Psoas muscle (tissue), 8 donors: ENCODE measurements around the gene MRC2. TPM values are rescaled to one million over a fixed set of nuclear protein-coding genes. Genes with fewer than 3 reads are reported as not detected.

Experiments used
- ATAC-seq, 4 donors: fragments of 200-7000 bp; cut with Tn5 transposase; one replicate each; pipeline ENCODE4 v1.9.1; 2020; ENCODE audit warnings: moderate library complexity in 3 of 4, mild to moderate bottlenecking in 2 of 4
- DNase-seq, 2 donors: peaks; one replicate each; pipeline ENCODE4 v3.0.0-alpha.2; 2020
- H3K27ac ChIP-seq: fragments of 200-600 bp; one replicate; pipeline ENCODE4 v1.8.0; 2022
- H3K27me3 ChIP-seq, 3 donors: fragments of 200-600 bp in 1 of 3; one replicate each; pipeline versions ENCODE4 v1.6.1 to v1.8.0; 2013 to 2022; ENCODE audit warnings: low read length in 2 of 3, mild to moderate bottlenecking in 2 of 3, moderate library complexity in 1 of 3; ENCODE audit not compliant: insufficient read depth in 3 of 3
- H3K36me3 ChIP-seq, 2 donors: fragments of 200-600 bp in 1 of 2; one replicate each; pipeline versions ENCODE4 v1.6.1 to v1.8.0; 2013 to 2022; ENCODE audit warnings: low read depth in 1 of 2, mild to moderate bottlenecking in 1 of 2, moderate library complexity in 1 of 2; ENCODE audit not compliant: insufficient read depth in 1 of 2
- H3K4me1 ChIP-seq: fragments of 200-600 bp; one replicate; pipeline ENCODE4 v1.8.0; 2022
- H3K4me3 ChIP-seq: fragments of 200-600 bp; one replicate; pipeline ENCODE4 v1.8.0; 2022; ENCODE audit warnings: mild to moderate bottlenecking
- H3K9me3 ChIP-seq: fragments of 200-600 bp; one replicate; pipeline ENCODE4 v1.8.0; 2022
- WGBS, 3 donors: extraction: QIAGEN DNeasy Blood & Tissue Kit; methylation state at CpG; one replicate each; pipeline versions ENCODE4 v1.1.6 to v1.1.7; 2013; 5-methylcytosine and 5-hydroxymethylcytosine counted together
- intact Hi-C, 2 donors: fragments of 100-400 bp; cut with DNase I; formaldehyde crosslinking; loops; one replicate each; pipeline versions ENCODE4 v1.11.0 to v1.14.2; 2022
- polyA plus RNA-seq, 3 donors: library from polyadenylated mRNA; stranded (reverse); fragments of 200-250 nt; gene quantifications; one replicate each; pipeline ENCODE4 v1.2.3, GENCODE V29; 2013
- total RNA-seq, 4 donors: library from RNA; stranded (reverse); fragmentation: NEBNext Ultra II Directional in 2 of 4; extraction: Animal tissue kit (Norgen Biotek cat#: 25700) in 2 of 4; gene quantifications; one replicate each; pipeline versions ENCODE4 v1.2.1 to v1.2.4, GENCODE V29; 2021 to 2023
- TF ChIP-seq, protein P1 (sequence below): fragments of 200-600 bp; IDR thresholded peaks from one replicate; pipeline ENCODE4 v1.8.0; 2022; ENCODE audit warnings: antibody characterized with exemption
- donor health status: healthy with polysubstance abuse.
- donor health status: DM: no; HTN: no; CAD: no; lungs with moderate emphysema.
- donor health status: Bipolar disorder and iron deficiency.
- donor health status: healthy.
- donor health status: DM: yes; HTN: yes; CAD: no.
- donor health status: DM: no; HTN: no; CAD: no.
- donor health status: DM: no; HTN: no; CAD: no.
- donor health status: DM: yes; HTN: yes; CAD: no.

Gene MRC2
- total and polyA plus RNA-seq, 7 donors, result 3.5 to 17.5 (median 5.9) TPM

DNA sequence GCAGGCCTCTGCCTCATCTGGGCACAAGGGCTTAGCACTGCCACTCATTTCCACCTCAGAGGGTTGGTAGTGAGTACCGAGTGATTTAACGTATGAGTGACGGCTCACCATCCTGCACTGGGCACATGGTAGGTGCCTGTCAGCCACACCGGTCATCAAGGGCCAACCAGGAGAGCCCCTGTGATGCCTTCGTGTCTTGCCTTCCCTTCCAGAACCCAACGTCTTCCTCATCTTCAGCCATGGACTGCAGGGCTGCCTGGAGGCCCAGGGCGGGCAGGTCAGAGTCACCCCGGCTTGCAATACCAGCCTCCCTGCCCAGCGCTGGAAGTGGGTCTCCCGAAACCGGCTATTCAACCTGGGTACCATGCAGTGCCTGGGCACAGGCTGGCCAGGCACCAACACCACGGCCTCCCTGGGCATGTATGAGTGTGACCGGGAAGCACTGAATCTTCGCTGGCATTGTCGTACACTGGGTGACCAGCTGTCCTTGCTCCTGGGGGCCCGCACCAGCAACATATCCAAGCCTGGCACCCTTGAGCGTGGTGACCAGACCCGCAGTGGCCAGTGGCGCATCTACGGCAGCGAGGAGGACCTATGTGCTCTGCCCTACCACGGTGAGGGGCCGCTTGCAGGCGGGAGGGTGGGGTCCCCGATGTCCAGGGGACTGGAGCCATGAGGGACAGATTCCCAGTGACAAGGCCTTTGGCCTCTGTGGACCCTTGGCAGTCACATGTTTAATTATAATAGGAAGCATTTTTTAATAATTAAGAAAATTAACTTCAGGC is 37.1 kb downstream of the MRC2 start:
- H3K9me3 ChIP-seq, result peaks cover 8% of the 10 kb centered on the region
- no peak overlapping the region for H3K4me3 ChIP-seq
- H3K27ac ChIP-seq, result no peak overlapping the region
- H3K4me1 ChIP-seq, result no peaks in the 10 kb centered on the region
- ATAC-seq (no peak), DNase-seq (no peak)
- H3K36me3 ChIP-seq, result no peaks in the 10 kb centered on the region
- TF ChIP-seq, protein P1, sequence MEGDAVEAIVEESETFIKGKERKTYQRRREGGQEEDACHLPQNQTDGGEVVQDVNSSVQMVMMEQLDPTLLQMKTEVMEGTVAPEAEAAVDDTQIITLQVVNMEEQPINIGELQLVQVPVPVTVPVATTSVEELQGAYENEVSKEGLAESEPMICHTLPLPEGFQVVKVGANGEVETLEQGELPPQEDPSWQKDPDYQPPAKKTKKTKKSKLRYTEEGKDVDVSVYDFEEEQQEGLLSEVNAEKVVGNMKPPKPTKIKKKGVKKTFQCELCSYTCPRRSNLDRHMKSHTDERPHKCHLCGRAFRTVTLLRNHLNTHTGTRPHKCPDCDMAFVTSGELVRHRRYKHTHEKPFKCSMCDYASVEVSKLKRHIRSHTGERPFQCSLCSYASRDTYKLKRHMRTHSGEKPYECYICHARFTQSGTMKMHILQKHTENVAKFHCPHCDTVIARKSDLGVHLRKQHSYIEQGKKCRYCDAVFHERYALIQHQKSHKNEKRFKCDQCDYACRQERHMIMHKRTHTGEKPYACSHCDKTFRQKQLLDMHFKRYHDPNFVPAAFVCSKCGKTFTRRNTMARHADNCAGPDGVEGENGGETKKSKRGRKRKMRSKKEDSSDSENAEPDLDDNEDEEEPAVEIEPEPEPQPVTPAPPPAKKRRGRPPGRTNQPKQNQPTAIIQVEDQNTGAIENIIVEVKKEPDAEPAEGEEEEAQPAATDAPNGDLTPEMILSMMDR, result no peak
- intact Hi-C loops, result no loop called here
- H3K27me3 ChIP-seq, result peaks cover 0 to 4% (median 0%) of the 10 kb centered on the region in 3 donors
- 90 to 95% (median 91%) methylated on average over 24 to 25 of the region's 25 CpGs for WGBS, 3 donors

DNA sequence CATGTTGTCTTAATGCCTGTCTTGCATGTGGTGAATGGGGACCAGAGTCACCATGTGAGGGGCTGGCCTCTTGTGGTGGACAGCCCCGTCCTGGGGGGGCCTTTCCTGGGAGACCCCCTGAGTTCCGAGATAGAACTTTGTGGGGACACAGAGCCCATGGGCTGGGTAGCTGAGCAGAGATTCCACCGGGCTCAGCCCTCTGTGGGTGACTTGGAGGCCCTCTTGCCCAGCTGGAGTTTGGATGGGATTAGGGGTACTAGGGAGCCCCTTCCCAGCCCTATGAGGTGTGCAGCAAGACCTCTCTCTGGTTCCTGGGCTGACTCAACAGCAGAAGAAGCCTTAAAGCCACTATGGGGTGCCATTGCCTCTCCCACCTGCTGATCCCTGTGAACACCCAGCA is 38.1 kb downstream of the MRC2 start:
- H3K4me1 ChIP-seq, result no peaks in the 10 kb centered on the region
- no peak overlapping the region for H3K4me3 ChIP-seq
- H3K27me3 ChIP-seq, result peaks cover 0 to 4% (median 0%) of the 10 kb centered on the region in 3 donors
- intact Hi-C loops, result no loop called here
- 91 to 92% (median 91%) methylated on average over 3 of the region's 3 CpGs for WGBS, 3 donors
- TF ChIP-seq, protein P1, result no peak
- ATAC-seq, result no peak
- peaks cover 7% of the 10 kb centered on the region for H3K9me3 ChIP-seq
- H3K36me3 ChIP-seq, result no peaks in the 10 kb centered on the region
- no peak for DNase-seq
- H3K27ac ChIP-seq, result no peak overlapping the region

DNA sequence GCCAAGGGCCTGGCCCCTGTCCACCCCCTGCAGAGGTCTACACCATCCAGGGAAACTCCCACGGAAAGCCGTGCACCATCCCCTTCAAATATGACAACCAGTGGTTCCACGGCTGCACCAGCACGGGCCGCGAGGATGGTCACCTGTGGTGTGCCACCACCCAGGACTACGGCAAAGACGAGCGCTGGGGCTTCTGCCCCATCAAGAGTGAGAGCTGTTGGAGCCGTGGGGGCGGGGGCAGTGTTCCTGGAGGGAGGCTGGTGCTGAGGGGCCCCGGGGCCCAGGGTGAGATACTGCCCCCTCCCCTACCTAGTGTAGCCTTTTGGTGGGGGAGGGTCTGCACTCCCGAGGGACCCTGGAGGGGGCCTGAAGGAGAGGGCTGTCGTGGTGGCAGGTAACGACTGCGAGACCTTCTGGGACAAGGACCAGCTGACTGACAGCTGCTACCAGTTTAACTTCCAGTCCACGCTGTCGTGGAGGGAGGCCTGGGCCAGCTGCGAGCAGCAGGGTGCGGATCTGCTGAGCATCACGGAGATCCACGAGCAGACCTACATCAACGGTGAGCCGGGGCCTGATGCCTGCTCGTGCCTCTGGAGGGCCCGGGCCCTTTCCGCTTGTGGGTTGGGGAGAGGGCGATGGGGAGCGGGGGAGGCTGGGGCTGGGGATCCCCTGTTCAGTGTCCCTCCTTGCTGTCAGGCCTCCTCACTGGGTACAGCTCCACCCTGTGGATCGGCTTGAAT is 38.8 kb downstream of the MRC2 start:
- TF ChIP-seq, protein P1, result no peak

DNA sequence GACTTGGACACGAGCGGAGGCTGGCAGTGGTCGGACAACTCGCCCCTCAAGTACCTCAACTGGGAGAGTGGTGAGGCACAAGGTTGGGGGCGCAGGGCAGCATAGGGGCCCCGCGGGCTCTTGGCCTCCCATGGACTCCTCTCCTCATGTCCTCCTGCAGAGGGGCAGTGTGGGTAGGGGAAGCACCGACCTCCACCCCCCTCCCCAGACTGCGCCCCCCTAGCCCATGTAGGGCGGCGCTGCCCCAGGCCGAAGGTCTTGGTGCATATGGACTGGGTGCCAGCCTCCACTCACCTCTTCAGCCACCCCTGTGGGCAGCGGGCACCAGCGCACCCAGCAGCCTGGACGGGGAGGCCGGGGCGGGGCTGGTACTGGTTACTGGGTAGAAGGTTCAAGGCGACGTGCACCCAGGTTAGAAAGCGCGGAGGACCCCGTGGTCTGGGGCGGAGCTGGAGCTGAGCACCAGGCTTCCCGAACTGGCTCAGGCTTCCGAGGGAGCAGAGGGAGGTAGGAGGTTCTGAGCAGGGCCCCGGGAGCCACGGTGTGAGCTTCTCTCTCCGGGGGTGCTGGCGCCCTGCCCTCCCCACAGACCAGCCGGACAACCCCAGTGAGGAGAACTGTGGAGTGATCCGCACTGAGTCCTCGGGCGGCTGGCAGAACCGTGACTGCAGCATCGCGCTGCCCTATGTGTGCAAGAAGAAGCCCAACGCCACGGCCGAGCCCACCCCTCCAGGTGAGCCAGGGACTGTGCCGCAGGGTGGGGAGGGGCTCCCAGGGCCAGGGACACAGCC is 39.5 kb downstream of the MRC2 start:
- H3K27me3 ChIP-seq, result peaks cover 0 to 4% (median 0%) of the 10 kb centered on the region in 3 donors
- DNase-seq (no peak), ATAC-seq (no peak)
- no peak overlapping the region for H3K27ac ChIP-seq
- no peaks in the 10 kb centered on the region for H3K4me1 ChIP-seq
- H3K36me3 ChIP-seq, result no peaks in the 10 kb centered on the region
- H3K4me3 ChIP-seq, result no peak overlapping the region
- 91 to 94% (median 94%) methylated on average over 38 to 40 of the region's 40 CpGs for WGBS, 3 donors
- intact Hi-C loops, result no loop called here
- H3K9me3 ChIP-seq, result no peaks in the 10 kb centered on the region
- TF ChIP-seq, protein P1, result no peak

More for the DNA sequence above, 38.8 kb downstream of the MRC2 start:
- no peak overlapping the region for H3K4me3 ChIP-seq
- intact Hi-C loops, result no loop called here
- H3K27ac ChIP-seq, result no peak overlapping the region
- H3K36me3 ChIP-seq, result no peaks in the 10 kb centered on the region
- H3K27me3 ChIP-seq, result peaks cover 0 to 4% (median 0%) of the 10 kb centered on the region in 3 donors
- DNase-seq (no peak), ATAC-seq (no peak)
- WGBS, 3 donors, result 75 to 76% (median 76%) methylated on average over 29 to 30 of the region's 30 CpGs
- no peaks in the 10 kb centered on the region for H3K4me1 ChIP-seq
- H3K9me3 ChIP-seq, result peaks cover under 1% of the 10 kb centered on the region
